Muscle of leg (tissue), 11 donors: Measurements from ENCODE around the gene OLFM1. TPM values are rescaled to one million over a fixed set of nuclear protein-coding genes. Genes with fewer than 3 reads are reported as not detected.

Experiments used
- DNase-seq: peaks from one replicate; pipeline ENCODE4 v3.0.0; 2013
- H3K27ac ChIP-seq: one replicate; pipeline ENCODE4 v1.5.1; 2013; ENCODE audit warnings: mild to moderate bottlenecking, low read length, control low read depth
- H3K27me3 ChIP-seq: one replicate; pipeline ENCODE4 v1.6.1; 2013; ENCODE audit warnings: low read length; ENCODE audit not compliant: control insufficient read depth, insufficient read depth
- H3K36me3 ChIP-seq: one replicate; pipeline ENCODE4 v1.6.1; 2013; ENCODE audit warnings: low read length; ENCODE audit not compliant: control insufficient read depth, insufficient read depth
- H3K4me1 ChIP-seq: one replicate; pipeline ENCODE4 v1.6.1; 2013; ENCODE audit warnings: low read length; ENCODE audit not compliant: control insufficient read depth, insufficient read depth
- H3K4me3 ChIP-seq: one replicate; pipeline ENCODE4 v1.5.1; 2013; ENCODE audit warnings: low read length, control low read depth
- H3K9me3 ChIP-seq: replicated peaks from 2 replicates; pipeline ENCODE4 v1.6.1; 2013; ENCODE audit warnings: low read depth, low read length; ENCODE audit not compliant: control insufficient read depth
- whole genome bisulfite sequencing: methylation state at CpG from one replicate; pipeline ENCODE4 v1.1.5; 2013; ENCODE audit warnings: missing lambda C conversion rate; ENCODE audit not compliant: insufficient coverage; 5-methylcytosine and 5-hydroxymethylcytosine counted together
- polyA plus RNA-seq, 8 donors: library from polyadenylated mRNA; unstranded; fragments of 120-200 nt; gene quantifications; one replicate each; pipeline versions ENCODE4 v1.2.1 to v1.2.3, GENCODE V29; 2013; ENCODE audit warnings: inconsistent platforms in 1 of 8, low replicate concordance in 1 of 8; ENCODE audit not compliant: insufficient read length in 8 of 8, insufficient read depth in 1 of 8
- total RNA-seq: library from RNA; stranded (reverse); fragments of 120-200 nt; gene quantifications from one replicate; pipeline ENCODE4 v1.2.4, GENCODE V29; 2013

The OLFM1 gene
- total and polyA plus RNA-seq, 9 donors: 3.2 to 7.4 (median 4.7) TPM

DNA sequence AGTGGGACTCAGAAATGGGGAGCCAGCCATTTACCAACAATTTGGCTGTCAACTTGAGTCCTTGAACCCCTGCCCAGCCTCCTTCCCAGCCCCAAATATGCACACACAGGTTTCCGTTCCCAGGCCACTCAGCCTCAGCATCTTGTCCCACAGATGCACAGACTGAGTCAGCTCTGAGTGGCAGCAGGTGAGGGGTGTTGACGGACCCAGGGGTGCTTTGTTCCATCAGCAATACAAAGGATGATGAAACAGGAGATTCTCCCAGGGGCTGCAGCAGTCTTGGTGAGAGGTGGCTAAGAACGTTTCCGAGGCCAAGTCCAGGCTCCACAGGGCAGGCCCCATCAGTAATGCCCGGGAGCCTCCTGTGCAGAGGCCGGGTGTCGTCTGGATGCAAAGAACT lies 4.9 kb upstream of the OLFM1 start:
- Histone ChIP-seq H3K4me3 (no peak overlapping the region), H3K36me3 (no peaks in the 10 kb centered on the region), H3K9me3 (no peaks in the 10 kb centered on the region), H3K4me1 (peaks cover 23% of the 10 kb centered on the region), H3K27ac (no peak overlapping the region), H3K27me3 (peaks cover 57% of the 10 kb centered on the region)
- no peak for DNase-seq
- WGBS: 58% methylated on average over 6 of the region's 7 CpGs

DNA sequence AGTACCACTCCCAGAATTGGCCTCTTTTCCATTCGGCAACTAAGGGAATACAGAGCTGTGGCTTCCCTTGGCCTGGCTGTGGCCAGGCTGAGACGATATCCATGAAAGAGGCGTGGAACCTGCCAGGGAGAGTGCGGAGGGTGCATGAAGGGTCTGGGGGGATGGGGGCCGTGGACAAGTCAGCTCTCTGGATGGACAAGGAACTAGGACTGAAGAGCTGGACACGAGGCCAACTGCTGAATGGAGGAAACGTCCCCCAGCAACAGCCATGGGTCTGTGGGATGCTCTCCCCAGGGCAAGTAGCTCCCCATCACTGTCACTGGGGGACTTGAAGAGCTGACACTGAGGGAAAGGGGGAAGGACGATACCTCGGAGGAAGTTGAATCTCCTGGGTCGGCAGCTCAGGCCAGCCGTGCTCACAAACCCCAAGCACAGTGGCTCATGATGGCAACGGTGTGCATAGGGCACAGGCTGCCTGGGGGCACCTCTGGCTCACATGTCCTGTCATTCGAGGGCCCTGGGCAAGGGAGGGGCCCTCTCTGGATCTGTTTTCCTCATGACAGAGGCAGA lies 4.1 kb upstream of the OLFM1 start:
- no peak for DNase-seq
- Histone ChIP-seq H3K27ac (no peak overlapping the region), H3K4me1 (peaks cover 24% of the 10 kb centered on the region), H3K27me3 (peaks cover 56% of the 10 kb centered on the region), H3K4me3 (no peak overlapping the region), H3K9me3 (no peaks in the 10 kb centered on the region), H3K36me3 (no peaks in the 10 kb centered on the region)
- 63% methylated on average over 12 of the region's 13 CpGs for WGBS

DNA sequence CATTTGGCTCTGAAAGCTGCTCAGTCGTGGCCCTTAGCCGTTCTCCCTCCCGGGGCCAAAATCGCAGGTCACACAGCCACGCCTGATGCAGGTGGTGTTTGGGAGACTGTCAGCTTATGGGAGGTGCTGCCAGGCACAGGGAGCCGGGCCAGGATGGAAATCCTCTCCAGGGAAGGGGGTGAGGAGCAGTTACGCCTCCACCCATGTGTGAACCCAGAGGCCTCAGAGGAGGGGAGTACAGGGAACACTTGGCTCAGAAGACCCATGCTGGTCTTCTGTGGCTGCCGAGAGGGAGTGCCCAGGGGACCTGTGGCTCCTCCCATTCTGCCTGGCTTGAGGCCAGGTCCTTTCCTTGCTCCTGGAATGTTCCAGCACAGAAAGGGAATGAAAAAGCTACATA lies 3.6 kb upstream of the OLFM1 start:
- DNase-seq: no peak
- H3K4me1 ChIP-seq: peaks cover 26% of the 10 kb centered on the region
- H3K9me3 ChIP-seq: no peaks in the 10 kb centered on the region
- peaks cover 59% of the 10 kb centered on the region for H3K27me3 ChIP-seq
- no peak overlapping the region for H3K4me3 ChIP-seq
- no peak overlapping the region for H3K27ac ChIP-seq
- no peaks in the 10 kb centered on the region for H3K36me3 ChIP-seq
- 33% methylated on average over 7 of the region's 8 CpGs for WGBS

DNA sequence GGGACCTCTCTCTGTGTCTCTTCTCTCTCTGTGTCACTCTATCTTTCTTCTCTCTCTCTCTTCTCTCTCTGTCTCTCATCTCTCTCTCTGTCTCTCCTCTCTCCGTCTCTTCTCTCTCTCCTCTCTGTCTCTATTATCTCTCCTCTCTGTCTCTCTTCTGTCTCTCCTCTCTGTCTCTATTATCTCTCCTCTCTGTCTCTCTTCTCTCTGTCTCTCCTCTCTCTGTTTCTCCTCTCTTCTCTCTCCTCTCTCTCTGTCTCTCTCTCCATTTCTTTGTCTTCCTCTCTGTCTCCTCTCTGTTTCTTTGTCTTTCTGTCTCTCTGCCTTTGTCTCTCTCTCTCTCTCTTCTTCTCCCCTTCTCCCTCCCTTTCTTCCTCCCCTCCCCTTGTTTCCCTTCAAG lies 3.2 kb upstream of the OLFM1 start:
- H3K36me3 ChIP-seq: no peaks in the 10 kb centered on the region
- no peak overlapping the region for H3K4me3 ChIP-seq
- DNase-seq: no peak
- WGBS: 71% methylated on average over 1 of the region's 1 CpG
- peaks cover 26% of the 10 kb centered on the region for H3K4me1 ChIP-seq
- no peaks in the 10 kb centered on the region for H3K9me3 ChIP-seq
- H3K27me3 ChIP-seq: peaks cover 63% of the 10 kb centered on the region
- H3K27ac ChIP-seq: no peak overlapping the region

DNA sequence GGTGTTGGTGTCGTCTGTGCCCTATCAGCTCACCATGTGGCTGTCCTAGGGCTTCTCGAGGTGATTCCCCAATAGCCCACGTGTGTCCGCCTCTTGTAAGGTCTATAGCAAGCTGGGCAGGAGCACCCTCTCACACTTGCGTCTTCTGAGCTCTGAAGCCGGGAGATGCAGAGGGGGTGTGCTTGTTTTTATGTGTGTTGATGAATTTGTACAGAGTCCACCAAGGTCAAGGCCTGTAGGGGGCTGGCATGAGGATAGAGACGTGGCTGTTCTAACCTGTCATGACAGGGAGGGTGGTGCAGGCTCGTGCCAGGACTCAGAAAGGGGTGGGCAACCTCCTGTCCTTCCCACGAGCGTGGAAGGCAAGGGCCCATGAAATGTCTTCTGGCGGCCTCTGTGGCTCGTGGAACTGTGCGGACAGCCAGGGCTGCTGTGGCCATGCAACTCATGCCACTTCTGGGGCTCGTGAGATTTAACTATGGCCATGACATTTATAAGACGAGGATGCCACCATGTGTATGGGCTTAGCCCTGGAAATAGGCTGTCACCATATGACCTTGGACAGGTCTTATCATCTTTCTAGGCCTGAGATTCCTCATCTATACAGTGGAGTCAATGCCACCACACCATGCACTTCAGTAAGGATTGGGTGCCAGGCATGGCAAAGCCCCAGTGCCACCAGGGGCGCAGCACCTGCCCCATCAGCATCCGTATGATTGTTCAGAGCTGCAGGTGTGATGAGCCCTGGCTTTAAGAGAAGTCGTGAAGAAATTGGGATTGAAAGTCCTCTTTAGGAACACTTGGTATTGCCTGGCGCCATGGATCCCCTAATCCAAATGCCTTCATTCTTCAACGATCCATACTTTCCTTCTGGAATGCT lies 2.3 kb upstream of the OLFM1 start:
- Histone ChIP-seq H3K4me3 (no peak overlapping the region), H3K36me3 (no peaks in the 10 kb centered on the region), H3K9me3 (no peaks in the 10 kb centered on the region), H3K27ac (no peak overlapping the region), H3K4me1 (peaks cover 25% of the 10 kb centered on the region), H3K27me3 (peaks cover 69% of the 10 kb centered on the region)
- 74% methylated on average over 14 of the region's 20 CpGs for WGBS
- DNase-seq: no peak

DNA sequence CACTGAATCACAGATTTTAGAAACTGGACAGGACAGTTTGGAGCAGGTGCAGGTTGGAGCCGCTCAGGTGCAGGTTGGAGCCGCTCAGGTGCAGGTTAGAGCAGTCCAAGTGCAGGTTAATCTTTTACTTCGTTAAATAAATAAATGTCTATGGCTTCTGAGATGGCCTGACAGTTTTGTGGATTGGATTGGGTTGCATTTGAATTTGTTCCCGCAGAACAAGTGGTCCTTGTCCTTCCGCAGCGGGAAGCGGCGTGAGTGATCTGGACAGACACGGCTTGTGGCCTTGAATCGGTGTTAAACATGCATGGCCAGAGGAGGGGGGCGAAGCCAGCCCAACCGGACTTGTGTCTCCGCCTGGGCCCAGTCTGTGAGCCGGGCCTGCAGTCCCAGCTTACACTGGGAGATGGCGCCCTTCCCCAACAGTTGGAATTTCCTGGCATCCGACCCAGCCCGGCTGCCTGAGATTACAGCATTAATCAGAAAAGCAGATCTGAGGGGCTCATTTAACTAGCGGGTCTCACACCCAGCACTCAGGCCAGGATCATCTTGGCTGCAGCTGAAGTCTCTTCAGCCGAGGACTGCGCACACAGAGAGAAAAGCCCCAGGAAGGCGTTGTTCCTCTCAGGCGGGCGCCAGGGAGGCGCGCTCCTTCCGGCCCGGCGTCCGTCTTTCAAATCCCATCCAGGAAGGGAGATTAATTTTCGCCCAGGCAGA lies 1.5 kb upstream of the OLFM1 start:
- Histone ChIP-seq H3K27ac (no peak overlapping the region), H3K27me3 (peaks cover 78% of the 10 kb centered on the region), H3K4me3 (no peak overlapping the region), H3K4me1 (peaks cover 19% of the 10 kb centered on the region), H3K9me3 (no peaks in the 10 kb centered on the region), H3K36me3 (no peaks in the 10 kb centered on the region)
- 9% methylated on average over 26 of the region's 30 CpGs for WGBS
- peak; percentile 78 for DNase-seq

DNA sequence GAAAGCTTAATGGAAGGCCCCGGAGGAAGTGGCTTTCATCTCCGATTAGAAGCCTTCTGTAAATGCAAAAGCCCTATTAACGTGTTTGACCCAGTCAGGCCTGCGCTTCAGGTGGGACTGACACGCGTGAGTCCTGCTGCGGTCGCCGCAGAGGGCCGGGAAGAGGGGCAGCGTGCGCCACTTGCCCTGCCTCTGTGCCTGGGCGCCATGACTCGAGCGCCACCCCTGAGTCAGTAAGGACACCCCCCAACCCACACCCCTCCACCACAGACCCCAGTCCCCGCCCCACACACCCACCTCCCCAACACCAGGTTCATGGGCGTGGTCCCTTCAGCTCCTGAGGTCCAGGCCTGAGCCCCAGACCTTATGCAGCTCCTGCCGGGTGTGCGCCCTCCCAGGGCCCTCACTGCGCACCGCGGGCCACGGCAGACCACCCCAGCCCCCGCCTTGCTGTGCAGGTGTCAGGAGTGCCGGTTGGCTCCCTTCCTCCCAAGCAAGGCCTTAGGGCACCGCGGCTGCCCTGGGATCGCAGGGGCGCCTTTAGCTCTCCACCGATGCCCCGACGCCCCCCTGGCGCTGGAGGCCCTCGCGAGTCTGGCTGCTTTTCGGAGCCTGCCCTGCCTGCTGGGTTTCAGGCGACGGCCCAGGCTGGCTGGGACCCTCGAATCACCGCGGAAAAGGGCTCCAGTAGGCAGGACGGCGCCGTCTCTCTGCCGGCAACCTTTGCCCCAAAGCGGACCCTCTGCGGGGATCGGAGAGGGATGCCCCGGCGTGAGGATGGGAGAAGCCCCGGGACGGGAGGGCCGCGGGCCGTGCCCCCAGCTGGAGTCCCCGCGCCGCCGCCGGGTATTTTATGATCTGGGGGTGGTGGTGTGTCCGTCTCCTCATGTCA lies 625 bp upstream of the OLFM1 start:
- 11% methylated on average over 54 of the region's 61 CpGs for WGBS
- Histone ChIP-seq H3K36me3 (no peaks in the 10 kb centered on the region), H3K27me3 (peaks cover 73% of the 10 kb centered on the region), H3K4me1 (peaks cover 18% of the 10 kb centered on the region), H3K9me3 (no peaks in the 10 kb centered on the region), H3K27ac (no peak overlapping the region), H3K4me3 (no peak overlapping the region)
- DNase-seq: no peak

DNA sequence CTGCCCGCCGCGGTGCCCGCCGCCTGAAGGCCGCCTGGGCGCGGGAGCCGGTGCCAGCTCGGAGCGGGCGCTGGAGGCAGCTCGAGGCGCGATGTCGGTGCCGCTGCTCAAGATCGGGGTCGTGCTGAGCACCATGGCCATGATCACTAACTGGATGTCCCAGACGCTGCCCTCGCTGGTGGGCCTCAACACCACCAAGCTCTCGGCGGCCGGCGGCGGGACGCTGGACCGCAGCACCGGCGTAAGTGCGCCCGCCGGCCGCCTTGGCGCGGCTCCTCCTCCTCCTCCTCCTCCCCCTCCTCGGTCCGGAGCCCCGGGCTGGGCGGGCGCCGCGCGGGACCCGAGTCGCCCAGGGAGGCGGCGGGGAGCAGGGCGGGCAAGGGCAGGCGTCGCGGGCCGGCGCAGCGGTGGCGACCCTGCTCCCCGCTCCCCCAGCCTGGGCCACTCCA lies 455 bp downstream of the OLFM1 start:
- WGBS: under 1% methylated on average over 47 of the region's 57 CpGs

DNA sequence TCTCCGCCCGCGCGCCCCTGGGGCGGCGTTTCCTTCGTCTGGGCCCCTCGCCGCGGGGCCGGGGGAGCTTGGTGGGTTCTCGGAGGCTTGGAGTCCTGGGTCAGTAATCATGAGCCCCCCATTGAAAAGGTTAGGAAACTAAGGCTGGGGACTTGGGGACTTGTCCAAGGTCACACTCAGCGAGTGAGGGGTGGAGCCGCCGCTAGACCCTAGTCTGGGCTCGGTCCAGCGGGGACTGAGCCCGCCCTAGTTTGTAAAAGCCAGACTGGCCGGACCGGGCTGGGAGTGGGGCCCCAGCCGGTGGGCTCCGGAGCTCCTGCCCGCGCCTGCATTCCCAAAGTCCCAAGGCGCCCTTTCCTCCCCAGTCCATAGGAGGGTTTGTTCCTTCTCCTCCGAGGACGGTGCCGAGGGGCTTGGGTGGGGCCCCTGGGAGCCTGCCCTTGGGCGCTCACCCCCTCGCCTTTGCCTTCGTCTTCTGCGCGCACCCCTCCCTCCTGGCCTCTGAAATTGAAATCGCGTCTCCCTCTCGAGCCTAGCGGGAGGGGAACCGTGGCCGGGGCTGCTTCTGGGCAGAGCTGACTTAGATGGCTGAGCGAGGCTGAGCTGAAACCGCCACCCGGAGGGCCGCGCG lies 995 bp downstream of the OLFM1 start:
- Histone ChIP-seq H3K27me3 (peaks cover 77% of the 10 kb centered on the region), H3K4me1 (peaks cover 18% of the 10 kb centered on the region)
- WGBS: under 1% methylated on average over 33 of the region's 45 CpGs

More for the DNA sequence above, 455 bp downstream of the OLFM1 start:
- Histone ChIP-seq H3K9me3 (no peaks in the 10 kb centered on the region), H3K27ac (no peak overlapping the region), H3K4me3 (no peak overlapping the region), H3K27me3 (peaks cover 76% of the 10 kb centered on the region), H3K36me3 (no peaks in the 10 kb centered on the region), H3K4me1 (peaks cover 18% of the 10 kb centered on the region)
- DNase-seq: no peak

More for the DNA sequence above, 995 bp downstream of the OLFM1 start:
- Histone ChIP-seq H3K4me3 (no peak overlapping the region), H3K27ac (no peak overlapping the region), H3K36me3 (no peaks in the 10 kb centered on the region), H3K9me3 (no peaks in the 10 kb centered on the region)
- no peak for DNase-seq
